ENCODE data around the gene ZAR1L. TPM values are rescaled to one million over a fixed set of nuclear protein-coding genes. Genes with fewer than 3 reads are reported as not detected.

The ZAR1L gene
- total and polyA plus RNA-seq, 11 donors, result not detected

GRCh38 chr13:32300920-32301319 is 14.2 kb downstream of the ZAR1L start:
- no peaks in the 10 kb centered on the region for H3K9me3 ChIP-seq
- TF ChIP-seq CTCF (IDR thresholded peaks at IDR 0.05) (no peak), POLR2A (IDR thresholded peaks at IDR 0.05) (no peak)
- no peaks in the 10 kb centered on the region for H3K4me1 ChIP-seq
- ATAC-seq, result no peak
- no peak overlapping the region for H3K4me3 ChIP-seq
- no peak overlapping the region for H3K27ac ChIP-seq
- 92 to 98% (median 95%) methylated on average over 1 of the region's 1 CpG for WGBS, 4 donors
- intact Hi-C loops (cut with DNase I), result loop anchor here in 4 of 10 donors (5.0 to 10.0 kb wide), 4 partner anchors 39 to 476 kb away; no protein-coding TSS in a partner anchor
- no peaks in the 10 kb centered on the region for H3K27me3 ChIP-seq
- no peak for DNase-seq
- H3K36me3 ChIP-seq, result peaks cover 0 to 28% (median 10%) of the 10 kb centered on the region in 9 donors

GRCh38 chr13:32300406-32300805 is 14.8 kb downstream of the ZAR1L start:
- DNase-seq, result no peak
- H3K4me1 ChIP-seq, result no peaks in the 10 kb centered on the region
- no peak for TF ChIP-seq POLR2A (IDR thresholded peaks at IDR 0.05)
- TF ChIP-seq CTCF (IDR thresholded peaks at IDR 0.05), result no peak
- H3K36me3 ChIP-seq, result peaks cover under 1 to 33% (median 15%) of the 10 kb centered on the region in 9 donors
- ATAC-seq, result no peak
- intact Hi-C loops (cut with DNase I), result loop anchor here in 4 of 10 donors (5.0 to 10.0 kb wide), 4 partner anchors 38 to 476 kb away; no protein-coding TSS in a partner anchor
- no peak overlapping the region for H3K4me3 ChIP-seq
- no peaks in the 10 kb centered on the region for H3K27me3 ChIP-seq
- no peak overlapping the region for H3K27ac ChIP-seq
- WGBS, 4 donors, result 49 to 67% (median 54%) methylated on average over 8 of the region's 8 CpGs
- no peaks in the 10 kb centered on the region for H3K9me3 ChIP-seq

- intact Hi-C loops (cut with DNase I), result loop anchor here in 5 of 10 donors (5.0 to 10.0 kb wide), 5 partner anchors 38 to 475 kb away; no protein-coding TSS in a partner anchor
- Histone ChIP-seq H3K27ac (no peak overlapping the region), H3K4me1 (no peaks in the 10 kb centered on the region), H3K27me3 (no peaks in the 10 kb centered on the region), H3K36me3 (peaks cover 3 to 38% (median 20%) of the 10 kb centered on the region in 9 donors), H3K9me3 (no peaks in the 10 kb centered on the region), H3K4me3 (no peak overlapping the region)
- no peak for DNase-seq
- TF ChIP-seq POLR2A (IDR thresholded peaks at IDR 0.05) (no peak), CTCF (IDR thresholded peaks at IDR 0.05) (no peak)
- ATAC-seq, result no peak
- WGBS, 4 donors, result 84 to 85% (median 85%) methylated on average over 4 of the region's 4 CpGs
Measured at GRCh38 chr13:32299893-32300292, 15.3 kb downstream of the ZAR1L start.

- no peak overlapping the region for H3K27ac ChIP-seq
- intact Hi-C loops (cut with DNase I), result loop anchor here in 1 of 10 donors (5.0 kb wide), 1 partner anchor 46 kb away; no protein-coding TSS in a partner anchor
- no peaks in the 10 kb centered on the region for H3K27me3 ChIP-seq
- H3K4me3 ChIP-seq, result no peak overlapping the region
- no peak for ATAC-seq
- no peaks in the 10 kb centered on the region for H3K9me3 ChIP-seq
- H3K36me3 ChIP-seq, result peaks cover 3 to 50% (median 29%) of the 10 kb centered on the region in 9 donors
- H3K4me1 ChIP-seq, result peaks cover 0 to 2% (median 0%) of the 10 kb centered on the region in 12 donors
- 89 to 96% (median 95%) methylated on average over 6 of the region's 6 CpGs for WGBS, 4 donors
- TF ChIP-seq POLR2A (IDR thresholded peaks at IDR 0.05) (no peak), CTCF (IDR thresholded peaks at IDR 0.05) (no peak)
- DNase-seq, result no peak
Measured at GRCh38 chr13:32298695-32299094, 16.5 kb downstream of the ZAR1L start.
